Spleen (tissue), 11 donors: ENCODE data around the gene NYAP2. TPM values are rescaled to one million over a fixed set of nuclear protein-coding genes. Genes with fewer than 3 reads are reported as not detected.

Experiments used
- DNase-seq: peaks from one replicate; pipeline ENCODE4 v3.0.0-alpha.2; 2020
- H3K27ac ChIP-seq, 8 donors: fragments of 200-600 bp; sonication (generic) in 7 of 8; 1 replicate in 4 of 8; 2 replicates in 4 of 8; pipeline versions ENCODE4 v1.5.0 to v1.8.0; 2016 to 2021; ENCODE audit warnings: inconsistent platforms in 4 of 8, mild to moderate bottlenecking in 4 of 8, moderate library complexity in 1 of 8
- H3K27me3 ChIP-seq, 7 donors: fragments of 200-600 bp; sonication (generic) in 6 of 7; replicated peaks in 1 of 7; 1 replicate in 4 of 7; 2 replicates in 3 of 7; pipeline versions ENCODE4 v1.5.0 to v1.8.0; 2016 to 2021; ENCODE audit warnings: inconsistent platforms in 3 of 7, mild to moderate bottlenecking in 1 of 7
- H3K36me3 ChIP-seq, 6 donors: fragments of 200-600 bp; sonication (generic) in 5 of 6; 1 replicate in 4 of 6; 2 replicates in 2 of 6; pipeline versions ENCODE4 v1.5.0 to v1.8.0; 2016 to 2021; ENCODE audit warnings: inconsistent platforms in 2 of 6
- H3K4me1 ChIP-seq, 6 donors: fragments of 200-600 bp; sonication (generic) in 5 of 6; 1 replicate in 3 of 6; 2 replicates in 3 of 6; pipeline versions ENCODE4 v1.5.0 to v1.8.0; 2016 to 2021; ENCODE audit warnings: inconsistent platforms in 3 of 6
- H3K4me3 ChIP-seq, 8 donors: fragments of 200-600 bp; sonication (generic) in 7 of 8; 1 replicate in 4 of 8; 2 replicates in 4 of 8; pipeline versions ENCODE4 v1.5.0 to v1.8.0; 2016 to 2021; ENCODE audit warnings: inconsistent platforms in 4 of 8, mild to moderate bottlenecking in 4 of 8, moderate library complexity in 2 of 8
- H3K9me3 ChIP-seq, 8 donors: fragments of 200-600 bp; sonication (generic) in 7 of 8; 1 replicate in 4 of 8; 2 replicates in 4 of 8; pipeline versions ENCODE4 v1.5.0 to v1.8.0; 2016 to 2021; ENCODE audit warnings: inconsistent platforms in 4 of 8
- CTCF ChIP-seq, 11 experiments: fragments of 200-600 bp in 7 of 11; fragments of 450-650 bp in 4 of 11; sonication (generic) in 4 of 11; IDR thresholded peaks in 8 of 11; conservative IDR thresholded peaks in 3 of 11; 1 replicate in 7 of 11; 2 replicates in 4 of 11; pipeline versions ENCODE4 v1.4.0 to v1.8.0; 2016 to 2021; ENCODE audit warnings: antibody characterized with exemption in 11 of 11, inconsistent platforms in 4 of 11, mild to moderate bottlenecking in 1 of 11
- POLR2A ChIP-seq, 3 donors: fragments of 450-650 bp; IDR thresholded peaks; one replicate each; pipeline ENCODE4 v1.5.1; 2017; ENCODE audit warnings: antibody characterized with exemption in 3 of 3, mild to moderate bottlenecking in 1 of 3
- POLR2AphosphoS5 ChIP-seq, 3 donors: sonication (generic); formaldehyde crosslinking; IDR thresholded peaks; one replicate each; pipeline ENCODE4 v1.5.1; 2017; ENCODE audit warnings: antibody characterized with exemption in 3 of 3
- WGBS, 5 donors: extraction: QIAGEN DNeasy Blood & Tissue Kit in 3 of 5; methylation state at CpG; one replicate each; pipeline versions ENCODE4 v1.1.5 to v1.1.7; 2013 to 2018; 5-methylcytosine and 5-hydroxymethylcytosine counted together
- intact Hi-C: fragments of 100-400 bp; cut with DNase I; formaldehyde crosslinking; loops from one replicate; pipeline ENCODE4 v1.15.0; 2023; ENCODE audit warnings: low total_unique reads
- polyA plus RNA-seq, 3 donors: library from polyadenylated mRNA; stranded (reverse); fragments of 200-250 nt; gene quantifications; one replicate each; pipeline ENCODE4 v1.2.1, GENCODE V29; 2013
- total RNA-seq, 7 donors: library from RNA; depleted of rRNA in 3 of 7; stranded (reverse); fragments of >200 nt in 3 of 7; fragmentation: NEBNext Ultra II Directional in 4 of 7; extraction: Animal tissue kit (Norgen Biotek cat#: 25700) in 4 of 7; gene quantifications; one replicate each; pipeline versions ENCODE4 v1.1.0 to v1.2.1, GENCODE V29; 2016 to 2021
- donor health status: healthy with polysubstance abuse.
- donor health status: DM: no; HTN: no; CAD: no; lungs with moderate emphysema.
- donor health status: DM: no; HTN: no; CAD: no.
- donor health status: Bipolar disorder and iron deficiency.
- donor health status: healthy.
- donor health status: DM: no; HTN: no; CAD: no.
- donor health status: DM: yes; HTN: yes; CAD: no.

Gene NYAP2
- total and polyA plus RNA-seq, 10 donors = 0.06 to 0.33 (median 0.16) TPM; not detected in 1

DNA sequence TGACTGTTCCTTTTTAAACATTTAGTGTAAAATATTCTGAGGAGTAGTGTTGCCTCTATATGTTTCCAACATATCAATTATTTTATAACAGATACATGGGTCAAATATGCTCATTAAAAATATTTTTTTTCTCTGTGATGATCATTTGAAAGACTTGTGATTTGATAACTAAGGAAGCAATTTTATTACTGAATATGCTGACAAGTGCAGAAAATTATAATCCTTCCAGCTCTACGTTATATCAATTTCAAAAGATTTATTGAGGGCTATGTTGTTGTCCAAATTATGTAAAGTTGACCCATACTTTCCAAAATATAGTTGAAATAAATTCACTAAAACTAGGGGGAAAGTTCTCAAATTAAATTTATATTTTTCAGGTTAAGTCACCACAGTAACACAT is 290.6 kb downstream of the NYAP2 start:
- no peaks in the 10 kb centered on the region for H3K36me3 ChIP-seq
- 65 to 76% (median 74%) methylated on average over 1 of the region's 1 CpG for WGBS, 5 donors
- H3K27me3 ChIP-seq = peaks cover 0 to 4% (median 0%) of the 10 kb centered on the region in 7 donors
- no peak for TF ChIP-seq POLR2AphosphoS5 (IDR thresholded peaks at IDR 0.05)
- TF ChIP-seq POLR2A (IDR thresholded peaks at IDR 0.05) = no peak
- TF ChIP-seq CTCF (IDR thresholded peaks at IDR 0.05 in 8 of 11, conservative IDR thresholded peaks at IDR 0.05 in 3 of 11) = no peak
- H3K9me3 ChIP-seq = no peaks in the 10 kb centered on the region
- no peaks in the 10 kb centered on the region for H3K4me1 ChIP-seq
- H3K4me3 ChIP-seq = no peak overlapping the region
- H3K27ac ChIP-seq = no peak overlapping the region
- DNase-seq = no peak
- intact Hi-C loops = no loop called here

DNA sequence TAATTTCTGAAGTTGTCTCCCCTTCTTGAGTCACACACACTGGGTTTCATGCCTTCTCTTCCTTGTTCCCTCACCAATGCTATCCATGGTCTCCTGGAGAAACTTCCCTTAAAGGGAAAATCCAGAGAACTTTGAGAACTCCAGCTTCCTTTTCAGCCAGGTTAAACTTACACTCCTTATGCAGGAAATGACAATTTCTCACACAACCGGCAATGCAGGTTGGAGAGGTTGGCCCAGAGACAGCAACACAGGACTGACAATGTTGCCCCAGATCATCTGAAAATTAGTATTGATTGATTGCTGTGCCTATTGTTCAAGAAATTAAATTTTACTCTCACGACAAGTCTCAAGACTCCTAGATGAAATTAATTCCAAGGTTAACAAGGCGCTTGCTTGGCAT is 292.2 kb downstream of the NYAP2 start:
- TF ChIP-seq CTCF (IDR thresholded peaks at IDR 0.05 in 8 of 11, conservative IDR thresholded peaks at IDR 0.05 in 3 of 11) (no peak), POLR2AphosphoS5 (IDR thresholded peaks at IDR 0.05) (no peak), POLR2A (IDR thresholded peaks at IDR 0.05) (no peak)
- no peak overlapping the region for H3K27ac ChIP-seq
- DNase-seq = no peak
- no peaks in the 10 kb centered on the region for H3K4me1 ChIP-seq
- WGBS, 5 donors = 79 to 94% (median 83%) methylated on average over 3 of the region's 3 CpGs
- no peaks in the 10 kb centered on the region for H3K9me3 ChIP-seq
- intact Hi-C loops = no loop called here
- H3K4me3 ChIP-seq = no peak overlapping the region
- H3K36me3 ChIP-seq = no peaks in the 10 kb centered on the region
- H3K27me3 ChIP-seq = peaks cover 0 to 4% (median 0%) of the 10 kb centered on the region in 7 donors

DNA sequence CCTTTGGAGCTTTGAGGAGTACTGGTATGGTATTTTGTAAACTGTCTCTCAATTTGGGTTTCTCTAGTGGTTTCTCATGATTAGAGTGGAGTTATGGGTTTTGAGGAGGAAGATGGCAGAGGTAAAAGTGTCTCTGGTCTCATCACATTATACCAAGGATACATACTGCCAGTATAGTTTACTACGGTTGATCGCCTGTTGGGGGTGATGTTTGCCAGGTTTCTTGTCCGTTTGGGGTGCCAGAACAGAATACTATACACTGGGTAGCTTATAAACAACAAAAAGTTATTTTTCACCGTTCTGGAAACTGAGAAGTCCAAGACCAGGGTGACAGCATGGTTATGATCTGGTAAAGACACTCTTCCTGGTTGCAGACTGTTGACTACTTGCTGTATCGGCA is 293.7 kb downstream of the NYAP2 start:
- no peak for TF ChIP-seq POLR2A (IDR thresholded peaks at IDR 0.05)
- TF ChIP-seq CTCF (IDR thresholded peaks at IDR 0.05 in 8 of 11, conservative IDR thresholded peaks at IDR 0.05 in 3 of 11) = no peak
- no peak for TF ChIP-seq POLR2AphosphoS5 (IDR thresholded peaks at IDR 0.05)
- H3K4me3 ChIP-seq = no peak overlapping the region
- no peaks in the 10 kb centered on the region for H3K36me3 ChIP-seq
- no peak for DNase-seq
- intact Hi-C loops = no loop called here
- H3K27me3 ChIP-seq = peaks cover 0 to 4% (median 0%) of the 10 kb centered on the region in 7 donors
- 72 to 76% (median 74%) methylated on average over 5 of the region's 5 CpGs for WGBS, 5 donors
- no peaks in the 10 kb centered on the region for H3K4me1 ChIP-seq
- H3K9me3 ChIP-seq = no peaks in the 10 kb centered on the region
- H3K27ac ChIP-seq = no peak overlapping the region

- intact Hi-C loops = no loop called here
- Histone ChIP-seq H3K9me3 (no peaks in the 10 kb centered on the region), H3K27me3 (no peaks in the 10 kb centered on the region), H3K4me1 (no peaks in the 10 kb centered on the region), H3K4me3 (no peak overlapping the region), H3K27ac (no peak overlapping the region), H3K36me3 (no peaks in the 10 kb centered on the region)
- DNase-seq = no peak
- TF ChIP-seq POLR2A (IDR thresholded peaks at IDR 0.05) = no peak
- no peak for TF ChIP-seq CTCF (IDR thresholded peaks at IDR 0.05 in 8 of 11, conservative IDR thresholded peaks at IDR 0.05 in 3 of 11)
- no peak for TF ChIP-seq POLR2AphosphoS5 (IDR thresholded peaks at IDR 0.05)
Observed at GRCh38 chr2:225694664-225695063, 295.2 kb downstream of the NYAP2 start.
